Stimulated activated CD8-positive, alpha-beta memory T cell treated with anti-CD3 and anti-CD28 coated beads, Interleukin-15, amount 100 ng/mL, for 24 hours (primary cell): ENCODE data around the gene DENND6B.
"Not testable (repeated sequence)": the region's sequence is repeated elsewhere in the genome, so short reads cannot be mapped to it uniquely, and the experiment has no call there.

Source experiments
- DNase-seq: peaks from one replicate; pipeline ENCODE4 v3.0.0-alpha.2; 2020; ENCODE audit warnings: low read depth

Gene DENND6B

GRCh38 chr22:50273352-50273751 lies 53.5 kb downstream of the DENND6B start:
- DNase-seq: not testable (repeated sequence)

- DNase-seq: no peak
These were observed 54.6 kb downstream of the DENND6B start for GRCh38 chr22:50272044-50272802.

- no peak for DNase-seq
These were observed 55.3 kb downstream of the DENND6B start for GRCh38 chr22:50271519-50271970.

GRCh38 chr22:50270666-50271394 lies 56.0 kb downstream of the DENND6B start:
- DNase-seq: no peak

- no peak for DNase-seq
These were observed 56.7 kb downstream of the DENND6B start, which contains the start of gene MAPK11 for GRCh38 chr22:50269970-50270665. Gene MAPK11 (minus strand): TSS chr22:50270380. CDS start chr22:50270292, 88 bp downstream.

- DNase-seq: no peak
These were observed 57.2 kb downstream of the DENND6B start for GRCh38 chr22:50269573-50269969.

GRCh38 chr22:50268655-50269113 lies 58.1 kb downstream of the DENND6B start:
- no peak for DNase-seq

GRCh38 chr22:50267591-50268390 lies 59.0 kb downstream of the DENND6B start:
- no peak for DNase-seq

GRCh38 chr22:50266994-50267393 lies 59.8 kb downstream of the DENND6B start:
- no peak for DNase-seq

- DNase-seq: no peak
These were observed 61.7 kb downstream of the DENND6B start for GRCh38 chr22:50264946-50265669.

GRCh38 chr22:50264104-50264745 lies 62.6 kb downstream of the DENND6B start:
- no peak for DNase-seq

GRCh38 chr22:50262973-50263617 lies 63.7 kb downstream of the DENND6B start:
- DNase-seq: no peak

- no peak for DNase-seq
These were observed 64.3 kb downstream of the DENND6B start for GRCh38 chr22:50262460-50262911.

- DNase-seq: no peak
These were observed 65.0 kb downstream of the DENND6B start, which contains the start of gene MAPK12 for GRCh38 chr22:50261615-50262459. Gene MAPK12 (minus strand): TSS chr22:50261683. CDS start chr22:50261509, 174 bp downstream.

- DNase-seq: no peak
These were observed 65.8 kb downstream of the DENND6B start for GRCh38 chr22:50260801-50261614.

GRCh38 chr22:50260434-50260800 lies 66.4 kb downstream of the DENND6B start:
- no peak for DNase-seq

GRCh38 chr22:50259302-50259701 lies 67.5 kb downstream of the DENND6B start:
- no peak for DNase-seq
